ENCODE measurements around the gene SP6. TPM values are rescaled to one million over a fixed set of nuclear protein-coding genes. Genes with fewer than 3 reads are reported as not detected.

Gene SP6
- total RNA-seq (under 1 TPM in 3 of 5 experiments, not detected in 2; 0.16 to 0.29 (median 0.22) TPM), polyA plus RNA-seq (under 1 TPM in 1 of 2 donors, not detected in 1; 0.05 TPM), total RNA-seq (not detected)

DNA sequence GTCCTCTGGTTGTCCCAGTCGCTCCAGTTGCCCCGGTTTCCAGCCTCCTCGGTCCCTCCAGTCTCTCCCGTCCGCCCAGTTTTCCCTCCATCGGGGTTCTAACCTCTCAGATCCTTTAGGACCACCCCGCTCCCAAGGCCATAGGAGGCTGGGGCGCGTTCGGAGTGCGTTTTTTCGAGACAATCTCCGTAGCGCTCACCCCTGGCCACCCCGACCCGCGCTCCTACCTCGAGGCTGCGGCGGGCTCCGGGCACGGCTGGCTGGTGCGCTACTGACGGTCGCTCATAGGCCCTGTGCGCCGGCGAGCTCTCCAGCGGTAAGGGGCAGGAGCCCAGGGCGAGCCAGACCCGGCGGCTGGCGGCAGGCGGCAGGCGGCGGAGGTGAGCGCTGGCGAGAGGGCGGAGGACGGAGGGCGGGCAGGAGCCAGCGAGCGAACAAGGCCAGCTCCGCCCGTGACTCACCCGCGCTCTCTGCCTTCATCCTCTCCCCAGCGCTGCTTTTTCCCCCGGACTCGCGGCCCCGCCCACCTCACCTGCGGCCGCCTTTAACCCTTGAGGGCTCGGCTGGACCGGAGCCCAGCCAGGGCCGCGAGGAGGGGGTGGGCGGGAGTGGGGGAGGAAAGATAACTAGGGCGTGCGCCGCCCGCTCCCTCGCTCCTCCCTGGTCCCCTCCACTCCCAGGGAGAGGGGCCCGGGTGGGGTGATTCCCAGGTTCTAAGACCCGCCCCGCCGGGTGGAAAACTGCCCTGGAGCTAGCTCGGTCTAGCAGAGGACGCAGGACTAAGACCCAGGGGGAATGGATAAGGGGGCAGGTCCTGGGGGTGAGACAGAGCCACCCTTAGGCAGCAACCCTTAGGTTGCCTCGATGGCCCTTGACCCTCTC lies at the start of gene SP6:
SP6 (minus strand) TSS at position 472 of the 882 bp plus-strand sequence. CDS start 2,734 bp downstream, outside the sequence.
- Mint-ChIP-seq H3K4me3 (peak within 1 kb of the TSS; percentile 48 to 80 (median 68)), H3K27me3 (peaks cover 63 to 94% (median 77%) of the 10 kb centered on the region in 5 donors), H3K36me3 (no peaks in the 10 kb centered on the region), H3K27ac (peak within 1 kb of the TSS in 3 of 9 donors; percentile 11 to 51 (median 13)), H3K9me3 (peaks cover 0 to 6% (median 0%) of the 10 kb centered on the region in 11 donors), H3K4me1 (peaks cover 18 to 39% (median 22%) of the 10 kb centered on the region in 7 donors)
- Histone ChIP-seq H3K27ac (ENCODE audit: low read depth, low read length) (no peak within 1 kb of the TSS), H3K27me3 (ENCODE audit: control insufficient read depth in 2 of 2, insufficient read depth in 2 of 2, low read length in 2 of 2) (peaks cover 6 to 39% of the 10 kb centered on the region in 2 donors), H3K9me3 (ENCODE audit: control insufficient read depth in 2 of 3, low read length in 3 of 3) (no peaks in the 10 kb centered on the region), H3K4me1 (ENCODE audit: control insufficient read depth in 2 of 2, insufficient read depth in 2 of 2, low read length in 2 of 2) (peaks cover 6 to 14% of the 10 kb centered on the region in 2 donors), H3K4me3 (ENCODE audit: low read length) (peak within 1 kb of the TSS; percentile 20), H3K36me3 (ENCODE audit: control insufficient read depth in 2 of 3, insufficient read depth in 3 of 3, low read length in 3 of 3) (no peaks in the 10 kb centered on the region)
- POLR2A ChIA-PET: interaction anchor here (4.2 kb wide), 1 partner anchor 40 kb away, joined by 17 read pairs; no protein-coding TSS in a partner anchor
- CTCF ChIA-PET: interaction anchor here (0.5 to 1.1 kb wide), 2 partner anchors 39 to 671 kb away, joined by 3 to 5 read pairs; no protein-coding TSS in a partner anchor
- peak; percentile 77 for ATAC-seq
- intact Hi-C loops (cut with micrococcal nuclease): loop anchor here in 1 of 2 donors (2.0 kb wide), 1 partner anchor 14 kb away; no protein-coding TSS in a partner anchor
- DNase-seq: peak in 4 of 9 donors; percentile 24 to 71 (median 38)

- no peak for ATAC-seq
- peaks cover 0 to 11% (median 4%) of the 10 kb centered on the region in 3 experiments for H3K36me3 ChIP-seq (ENCODE audit: control insufficient read depth in 2 of 3, insufficient read depth in 3 of 3, low read length in 3 of 3)
- H3K9me3 ChIP-seq (ENCODE audit: control insufficient read depth in 2 of 3, low read length in 3 of 3): no peaks in the 10 kb centered on the region
- H3K4me1 ChIP-seq (ENCODE audit: control insufficient read depth in 2 of 2, insufficient read depth in 2 of 2, low read length in 2 of 2): peaks cover 17 to 21% of the 10 kb centered on the region in 2 donors
- intact Hi-C loops (cut with micrococcal nuclease): loop anchor here (5.0 to 10.0 kb wide), 4 partner anchors 205 to 993 kb away; partner anchors contain the start of genes ATP5MC1 (in 1 of the 2), EFCAB13 (in 1 of the 2), KPNB1 (in 1 of the 2) and TBKBP1 (in 1 of the 2)
- Mint-ChIP-seq H3K4me3 (peak overlapping the region in 2 of 10 donors; percentile 21 to 48), H3K4me1 (peaks cover 23 to 73% (median 62%) of the 10 kb centered on the region in 7 donors), H3K36me3 (peaks cover 0 to 19% (median 13%) of the 10 kb centered on the region in 5 donors), H3K9me3 (peaks cover 0 to 4% (median 0%) of the 10 kb centered on the region in 11 donors), H3K27me3 (peaks cover 0 to 4% (median 0%) of the 10 kb centered on the region in 5 donors), H3K27ac (peak overlapping the region in 3 of 9 donors; percentile 13 to 24 (median 14))
- ChIA-PET CTCF (no interaction called here), POLR2A (no interaction called here)
- H3K4me3 ChIP-seq (ENCODE audit: low read length): no peak overlapping the region
- no peak for DNase-seq
- no peak overlapping the region for H3K27ac ChIP-seq (ENCODE audit: low read depth, low read length)
- H3K27me3 ChIP-seq (ENCODE audit: control insufficient read depth in 2 of 2, insufficient read depth in 2 of 2, low read length in 2 of 2): no peaks in the 10 kb centered on the region
Measured at GRCh38 chr17:47899643-47900042, 48.7 kb upstream of the SP6 start.

- H3K27ac Mint-ChIP-seq: peak overlapping the region in 1 of 9 donors; percentile 98
- ATAC-seq: no peak
- peaks cover 0 to 4% (median 0%) of the 10 kb centered on the region in 11 donors for H3K9me3 Mint-ChIP-seq
- Histone ChIP-seq H3K27ac (ENCODE audit: low read depth, low read length) (no peak overlapping the region), H3K4me1 (ENCODE audit: control insufficient read depth in 2 of 2, insufficient read depth in 2 of 2, low read length in 2 of 2) (peaks cover 20 to 23% of the 10 kb centered on the region in 2 donors), H3K36me3 (ENCODE audit: control insufficient read depth in 2 of 3, insufficient read depth in 3 of 3, low read length in 3 of 3) (peaks cover 0 to 11% (median 4%) of the 10 kb centered on the region in 3 experiments), H3K27me3 (ENCODE audit: control insufficient read depth in 2 of 2, insufficient read depth in 2 of 2, low read length in 2 of 2) (no peaks in the 10 kb centered on the region), H3K9me3 (ENCODE audit: control insufficient read depth in 2 of 3, low read length in 3 of 3) (no peaks in the 10 kb centered on the region), H3K4me3 (ENCODE audit: low read length) (no peak overlapping the region)
- peaks cover 0 to 17% (median 9%) of the 10 kb centered on the region in 5 donors for H3K36me3 Mint-ChIP-seq
- CTCF ChIA-PET: interaction anchor here (1.0 kb wide), 1 partner anchor 52 kb away, joined by 3 read pairs; no protein-coding TSS in a partner anchor
- H3K27me3 Mint-ChIP-seq: peaks cover 0 to 4% (median 0%) of the 10 kb centered on the region in 5 donors
- POLR2A ChIA-PET: interaction anchor here (0.9 kb wide), 1 partner anchor 10 kb away, joined by 3 read pairs; no protein-coding TSS in a partner anchor
- peak overlapping the region in 6 of 10 donors; percentile 18 to 97 (median 70) for H3K4me3 Mint-ChIP-seq
- H3K4me1 Mint-ChIP-seq: peaks cover 32 to 79% (median 68%) of the 10 kb centered on the region in 7 donors
- no peak for DNase-seq
- intact Hi-C loops (cut with micrococcal nuclease): loop anchor here (5.0 to 10.0 kb wide), 4 partner anchors 203 to 994 kb away; partner anchors contain the start of genes ATP5MC1 (in 1 of the 2), EFCAB13 (in 1 of the 2), KPNB1 (in 1 of the 2) and TBKBP1 (in 1 of the 2)
Measured at GRCh38 chr17:47898241-47898640, 47.3 kb upstream of the SP6 start.

DNA sequence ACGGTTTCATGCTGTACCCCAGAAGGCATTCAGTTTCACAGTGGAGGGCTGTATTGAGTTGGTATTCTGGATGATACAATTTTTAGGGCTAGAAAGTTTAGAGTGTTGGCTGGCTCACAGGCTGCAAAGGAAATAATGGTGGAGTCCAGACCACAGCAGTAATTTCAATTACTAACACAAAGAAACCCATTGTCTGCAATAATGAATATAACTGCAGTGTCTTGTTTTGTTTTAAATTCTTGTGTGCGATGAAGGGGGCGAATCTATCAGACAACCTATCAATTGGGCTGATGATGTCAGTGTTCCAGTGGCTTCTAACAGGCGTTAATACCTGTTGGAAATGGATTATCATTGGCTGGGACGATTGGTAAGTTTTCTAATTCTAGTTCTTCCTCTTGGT lies 46.6 kb upstream of the SP6 start:
- peaks cover 0 to 4% (median 0%) of the 10 kb centered on the region in 11 donors for H3K9me3 Mint-ChIP-seq
- peaks cover 32 to 74% (median 64%) of the 10 kb centered on the region in 7 donors for H3K4me1 Mint-ChIP-seq
- Histone ChIP-seq H3K4me1 (ENCODE audit: control insufficient read depth in 2 of 2, insufficient read depth in 2 of 2, low read length in 2 of 2) (peaks cover 20 to 23% of the 10 kb centered on the region in 2 donors), H3K9me3 (ENCODE audit: control insufficient read depth in 2 of 3, low read length in 3 of 3) (no peaks in the 10 kb centered on the region), H3K27me3 (ENCODE audit: control insufficient read depth in 2 of 2, insufficient read depth in 2 of 2, low read length in 2 of 2) (no peaks in the 10 kb centered on the region), H3K4me3 (ENCODE audit: low read length) (no peak overlapping the region), H3K27ac (ENCODE audit: low read depth, low read length) (peak overlapping the region; percentile 98), H3K36me3 (ENCODE audit: control insufficient read depth in 2 of 3, insufficient read depth in 3 of 3, low read length in 3 of 3) (peaks cover 0 to 11% (median 4%) of the 10 kb centered on the region in 3 experiments)
- H3K4me3 Mint-ChIP-seq: peak overlapping the region; percentile 88 to 100 (median 92)
- ATAC-seq: no peak
- no peak for DNase-seq
- ChIA-PET CTCF (no interaction called here), POLR2A (interaction anchor here (0.9 to 2.9 kb wide), 2 partner anchors 11 to 57 kb away, joined by 3 to 41 read pairs; partner anchors contain the start of gene SCRN2)
- intact Hi-C loops (cut with micrococcal nuclease): loop anchor here (5.0 to 10.0 kb wide), 4 partner anchors 203 to 995 kb away; partner anchors contain the start of genes ATP5MC1 (in 1 of the 2), EFCAB13 (in 1 of the 2), KPNB1 (in 1 of the 2) and TBKBP1 (in 1 of the 2)
- H3K27ac Mint-ChIP-seq: peak overlapping the region; percentile 17 to 99 (median 94)
- H3K27me3 Mint-ChIP-seq: peaks cover 0 to 4% (median 0%) of the 10 kb centered on the region in 5 donors
- peaks cover 0 to 13% (median 9%) of the 10 kb centered on the region in 5 donors for H3K36me3 Mint-ChIP-seq

- no peaks in the 10 kb centered on the region for H3K9me3 ChIP-seq (ENCODE audit: control insufficient read depth in 2 of 3, low read length in 3 of 3)
- no peaks in the 10 kb centered on the region for H3K27me3 ChIP-seq (ENCODE audit: control insufficient read depth in 2 of 2, insufficient read depth in 2 of 2, low read length in 2 of 2)
- H3K4me3 ChIP-seq (ENCODE audit: low read length): peak overlapping the region; percentile 64
- Mint-ChIP-seq H3K27me3 (peaks cover 0 to 4% (median 0%) of the 10 kb centered on the region in 5 donors), H3K4me3 (peak overlapping the region; percentile 88 to 100 (median 92)), H3K36me3 (peaks cover 0 to 9% (median 4%) of the 10 kb centered on the region in 5 donors), H3K4me1 (peaks cover 32 to 67% (median 57%) of the 10 kb centered on the region in 7 donors), H3K9me3 (peaks cover 0 to 4% (median 0%) of the 10 kb centered on the region in 11 donors), H3K27ac (peak overlapping the region; percentile 88 to 99 (median 95))
- DNase-seq: peak in 1 of 9 donors; percentile 14
- H3K36me3 ChIP-seq (ENCODE audit: control insufficient read depth in 2 of 3, insufficient read depth in 3 of 3, low read length in 3 of 3): peaks cover 0 to 11% (median 4%) of the 10 kb centered on the region in 3 experiments
- ChIA-PET POLR2A (interaction anchor here (0.7 to 2.9 kb wide), 3 partner anchors 56 to 1682 kb away, joined by 3 to 41 read pairs (median 4); partner anchors contain the start of genes LRRC46, MRPL10 and SCRN2), CTCF (no interaction called here)
- H3K27ac ChIP-seq (ENCODE audit: low read depth, low read length): peak overlapping the region; percentile 98
- ATAC-seq: no peak
- intact Hi-C loops (cut with micrococcal nuclease): loop anchor here (1.0 to 10.0 kb wide), 12 partner anchors 44 to 995 kb away; partner anchors contain the start of genes ATP5MC1 (in 2 of the 2), KPNB1 (in 2 of the 2), LRRC46 (in 2 of the 2) and MRPL10 (in 2 of the 2)
- peaks cover 20 to 23% of the 10 kb centered on the region in 2 donors for H3K4me1 ChIP-seq (ENCODE audit: control insufficient read depth in 2 of 2, insufficient read depth in 2 of 2, low read length in 2 of 2)
Measured at GRCh38 chr17:47896672-47897490, 45.9 kb upstream of the SP6 start.
